GM23248 (cell line): ENCODE measurements around the gene PTPRR. TPM values are rescaled to one million over a fixed set of nuclear protein-coding genes. Genes with fewer than 3 reads are reported as not detected.

Source experiments
- DNase-seq: peaks from one replicate; pipeline ENCODE4 v3.0.0-alpha.2; 2015
- H2AFZ ChIP-seq: fragments of 200-600 bp; sonication (generic); 2 replicates; pipeline ENCODE4 v1.6.1; 2016; ENCODE audit warnings: antibody characterized with exemption
- H3F3A ChIP-seq: fragments of 200-600 bp; sonication (generic); 2 replicates; pipeline ENCODE4 v1.6.1; 2016; ENCODE audit warnings: mild to moderate bottlenecking, antibody characterized with exemption, mixed run types; ENCODE audit not compliant: insufficient read depth
- H3K27ac ChIP-seq: fragments of 200-600 bp; sonication (generic); 2 replicates; pipeline ENCODE4 v1.5.1; 2016; ENCODE audit warnings: mild to moderate bottlenecking
- H3K27me3 ChIP-seq: fragments of 200-600 bp; sonication (generic); replicated peaks from 2 replicates; pipeline ENCODE4 v1.6.1; 2016; ENCODE audit warnings: mild to moderate bottlenecking; ENCODE audit not compliant: insufficient read depth
- H3K36me3 ChIP-seq: fragments of 200-600 bp; sonication (generic); 2 replicates; pipeline ENCODE4 v1.6.1; 2016; ENCODE audit warnings: low read depth, mild to moderate bottlenecking
- H3K4me1 ChIP-seq: fragments of 200-600 bp; sonication (generic); 2 replicates; pipeline ENCODE4 v1.6.1; 2016; ENCODE audit warnings: mild to moderate bottlenecking; ENCODE audit not compliant: insufficient read depth
- H3K4me2 ChIP-seq: fragments of 200-600 bp; sonication (generic); one replicate; pipeline ENCODE4 v1.6.1; 2016; ENCODE audit warnings: mild to moderate bottlenecking; ENCODE audit not compliant: unreplicated experiment
- H3K4me3 ChIP-seq: fragments of 200-600 bp; sonication (generic); 2 replicates; pipeline ENCODE4 v1.5.1; 2016; ENCODE audit warnings: mild to moderate bottlenecking
- H3K79me2 ChIP-seq: fragments of 200-600 bp; sonication (generic); 2 replicates; pipeline ENCODE4 v1.6.1; 2016; ENCODE audit warnings: mild to moderate bottlenecking; ENCODE audit not compliant: insufficient read depth
- H3K9ac ChIP-seq: fragments of 200-600 bp; sonication (generic); 2 replicates; pipeline ENCODE4 v1.6.1; 2016; ENCODE audit warnings: mild to moderate bottlenecking
- H3K9me2 ChIP-seq: fragments of 200-600 bp; sonication (generic); 2 replicates; pipeline ENCODE4 v1.6.1; 2016; ENCODE audit warnings: mixed run types, mild to moderate bottlenecking, moderate library complexity; ENCODE audit not compliant: insufficient read depth
- H3K9me3 ChIP-seq: fragments of 200-600 bp; sonication (generic); one replicate; pipeline ENCODE4 v1.6.1; 2017; ENCODE audit warnings: low read depth
- H4K20me1 ChIP-seq: fragments of 200-600 bp; sonication (generic); 2 replicates; pipeline ENCODE4 v1.6.0; 2016; ENCODE audit not compliant: insufficient read depth
- EZH2 ChIP-seq: fragments of 200-600 bp; sonication (generic); IDR thresholded peaks from 2 replicates; pipeline ENCODE4 v1.6.1; 2018; ENCODE audit warnings: antibody characterized with exemption, mild to moderate bottlenecking; ENCODE audit not compliant: insufficient read depth, poor library complexity, severe bottlenecking
- EZH2phosphoT487 ChIP-seq: fragments of 200-600 bp; sonication (generic); IDR thresholded peaks from 2 replicates; pipeline ENCODE4 v1.6.1; 2018; ENCODE audit warnings: antibody characterized with exemption, moderate library complexity, mild to moderate bottlenecking, low read depth; ENCODE audit not compliant: insufficient read depth
- WGBS, 2 experiments: methylation state at CpG; one replicate each; pipeline ENCODE4 v1.1.6; 2015 to 2017; ENCODE audit warnings: low lambda C conversion rate in 2 of 2, low coverage in 1 of 2; ENCODE audit errors: missing lambda C conversion rate in 2 of 2; 5-methylcytosine and 5-hydroxymethylcytosine counted together
- in situ Hi-C: fragments of 300-500 bp; cut with MboI; formaldehyde crosslinking; loops from 2 replicates; pipeline ENCODE4 v1.15.0; 2020
- polyA plus RNA-seq: library from polyadenylated mRNA; unstranded; fragments of >200 nt; fragmentation: Nextera tagmentation; extraction: Ambion mirVana; gene quantifications from 2 replicates; pipeline ENCODE4 v1.2.1, GENCODE V29; 2016
- total RNA-seq: library from RNA; depleted of rRNA; stranded (reverse); fragments of >200 nt; shearing (Covaris generic); gene quantifications from 2 replicates; pipeline ENCODE4 v1.2.3, GENCODE V29; 2014

The PTPRR gene
- total and polyA plus RNA-seq, 2 experiments from 2014 or later: 1.1 to 1.2 TPM

- TF ChIP-seq EZH2: no peak
- TF ChIP-seq EZH2phosphoT487: no peak
- no peaks in the 10 kb centered on the region for H3K79me2 ChIP-seq
- no peaks in the 10 kb centered on the region for H4K20me1 ChIP-seq
- H3K9me2 ChIP-seq: no peaks in the 10 kb centered on the region
- no peak overlapping the region for H3K9ac ChIP-seq
- H3K9me3 ChIP-seq: no peaks in the 10 kb centered on the region
- in situ Hi-C loops: no loop called here
- no peak overlapping the region for H3K27ac ChIP-seq
- H3K27me3 ChIP-seq: no peaks in the 10 kb centered on the region
- DNase-seq: no peak
- peaks cover 29% of the 10 kb centered on the region for H3F3A ChIP-seq
- H2AFZ ChIP-seq: no peak overlapping the region
- peaks cover 33% of the 10 kb centered on the region for H3K4me1 ChIP-seq
- 58 to 73% methylated on average over 3 of the region's 3 CpGs for WGBS, 2 experiments
- H3K4me2 ChIP-seq: no peak overlapping the region
- H3K4me3 ChIP-seq: no peak overlapping the region
- no peaks in the 10 kb centered on the region for H3K36me3 ChIP-seq
Observed at GRCh38 chr12:70839544-70839943, 81.0 kb downstream of the PTPRR start.

DNA sequence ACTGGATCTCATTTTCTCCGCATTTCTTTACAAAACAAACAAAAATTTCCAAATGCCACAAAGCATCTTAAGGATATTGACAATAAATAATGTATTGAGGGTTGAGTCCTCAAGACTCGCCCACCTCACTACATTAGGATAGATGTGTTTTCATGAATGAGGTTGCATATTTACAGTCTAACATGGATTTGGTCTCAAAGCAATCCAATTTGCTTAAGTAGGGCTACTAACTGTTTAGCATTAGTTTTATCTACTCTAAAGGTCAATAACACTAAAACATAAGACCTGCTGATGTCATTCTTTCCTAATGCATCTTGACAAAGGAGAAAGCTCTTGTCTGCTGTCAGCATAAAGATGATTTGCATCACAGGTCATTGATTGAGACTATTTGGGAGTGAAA, 82.4 kb downstream of the PTPRR start:
- H2AFZ ChIP-seq: no peak overlapping the region
- DNase-seq: no peak
- H3K4me1 ChIP-seq: peaks cover 31% of the 10 kb centered on the region
- in situ Hi-C loops: no loop called here
- H3K4me3 ChIP-seq: no peak overlapping the region
- no peaks in the 10 kb centered on the region for H3K36me3 ChIP-seq
- TF ChIP-seq EZH2 (no peak), EZH2phosphoT487 (no peak)
- no peak overlapping the region for H3K4me2 ChIP-seq
- no peaks in the 10 kb centered on the region for H3K79me2 ChIP-seq
- no peaks in the 10 kb centered on the region for H3K27me3 ChIP-seq
- no peak overlapping the region for H3K9ac ChIP-seq
- no peak overlapping the region for H3K27ac ChIP-seq
- WGBS, 2 experiments: 43 to 51% methylated on average over 2 of the region's 2 CpGs
- no peaks in the 10 kb centered on the region for H3K9me3 ChIP-seq
- H4K20me1 ChIP-seq: no peaks in the 10 kb centered on the region
- H3K9me2 ChIP-seq: no peaks in the 10 kb centered on the region
- H3F3A ChIP-seq: peaks cover 28% of the 10 kb centered on the region

GRCh38 chr12:70837026-70837425, 83.5 kb downstream of the PTPRR start:
- Histone ChIP-seq H3F3A (peaks cover 17% of the 10 kb centered on the region), H3K4me3 (no peak overlapping the region), H3K36me3 (no peaks in the 10 kb centered on the region), H3K9me3 (no peaks in the 10 kb centered on the region), H3K9ac (no peak overlapping the region), H4K20me1 (no peaks in the 10 kb centered on the region), H3K4me2 (no peak overlapping the region), H3K4me1 (peaks cover 20% of the 10 kb centered on the region), H3K27me3 (no peaks in the 10 kb centered on the region), H3K79me2 (no peaks in the 10 kb centered on the region), H2AFZ (no peak overlapping the region), H3K9me2 (no peaks in the 10 kb centered on the region), H3K27ac (no peak overlapping the region)
- peak; percentile 23 for DNase-seq
- TF ChIP-seq EZH2 (no peak), EZH2phosphoT487 (no peak)
- in situ Hi-C loops: no loop called here

DNA sequence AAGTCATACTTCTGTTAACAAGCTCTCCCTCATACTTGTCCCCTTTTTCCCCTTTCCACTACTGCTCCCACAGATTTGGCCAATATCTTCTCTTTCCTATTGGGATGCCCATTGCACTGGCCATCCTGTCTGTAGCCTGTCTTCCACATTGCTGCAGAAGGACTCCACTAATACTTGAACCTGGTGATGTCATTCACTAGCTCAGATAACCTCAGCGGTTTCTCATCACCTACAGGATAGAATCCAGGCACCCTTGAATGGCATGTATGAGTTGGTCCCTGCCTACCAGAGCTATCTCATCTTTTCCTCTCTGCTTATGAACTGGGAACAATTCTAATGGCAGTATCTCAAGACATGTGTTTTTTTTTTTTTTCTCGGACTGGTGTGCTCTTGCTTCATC, 84.6 kb downstream of the PTPRR start:
- no peaks in the 10 kb centered on the region for H4K20me1 ChIP-seq
- H3K9me2 ChIP-seq: no peaks in the 10 kb centered on the region
- no peaks in the 10 kb centered on the region for H3K9me3 ChIP-seq
- in situ Hi-C loops: no loop called here
- TF ChIP-seq EZH2phosphoT487 (no peak), EZH2 (no peak)
- no peaks in the 10 kb centered on the region for H3K27me3 ChIP-seq
- H3K4me1 ChIP-seq: peaks cover 9% of the 10 kb centered on the region
- H3F3A ChIP-seq: peaks cover 6% of the 10 kb centered on the region
- H3K4me3 ChIP-seq: no peak overlapping the region
- H2AFZ ChIP-seq: no peak overlapping the region
- H3K4me2 ChIP-seq: no peak overlapping the region
- no peaks in the 10 kb centered on the region for H3K36me3 ChIP-seq
- DNase-seq: no peak
- H3K27ac ChIP-seq: no peak overlapping the region
- no peak overlapping the region for H3K9ac ChIP-seq
- 45 to 49% methylated on average over 2 of the region's 2 CpGs for WGBS, 2 experiments
- H3K79me2 ChIP-seq: no peaks in the 10 kb centered on the region

- H3F3A ChIP-seq: 0 out of 2 replicates have a peak, but pooled peaks cover 6% of the 10 kb centered on the region
- no peaks in the 10 kb centered on the region for H3K9me2 ChIP-seq
- no peaks in the 10 kb centered on the region for H3K9me3 ChIP-seq
- H3K36me3 ChIP-seq: no peaks in the 10 kb centered on the region
- no peak overlapping the region for H3K4me3 ChIP-seq
- H3K9ac ChIP-seq: no peak overlapping the region
- TF ChIP-seq EZH2 (no peak), EZH2phosphoT487 (no peak)
- no peaks in the 10 kb centered on the region for H3K79me2 ChIP-seq
- in situ Hi-C loops: no loop called here
- 46 to 47% methylated on average over 2 of the region's 2 CpGs for WGBS, 2 experiments
- no peaks in the 10 kb centered on the region for H3K27me3 ChIP-seq
- no peak overlapping the region for H3K4me2 ChIP-seq
- no peak overlapping the region for H2AFZ ChIP-seq
- peak; percentile 45 for DNase-seq
- peaks cover 11% of the 10 kb centered on the region for H3K4me1 ChIP-seq
- no peak overlapping the region for H3K27ac ChIP-seq
- H4K20me1 ChIP-seq: no peaks in the 10 kb centered on the region
Observed at GRCh38 chr12:70831543-70831942, 89.0 kb downstream of the PTPRR start.
